ENCODE measurements around the gene ARL15.
"Not testable (repeated sequence)": the region's sequence is repeated elsewhere in the genome, so short reads cannot be mapped to it uniquely, and the experiment has no call there.

ARL15 gene

GRCh38 chr5:54084696-54085095 lies 225.7 kb downstream of the ARL15 start:
- no peak for DNase-seq

- DNase-seq = no peak
Observed at GRCh38 chr5:54083851-54084250, 226.5 kb downstream of the ARL15 start.

- no peak for DNase-seq
Observed at GRCh38 chr5:54083245-54083644, 227.1 kb downstream of the ARL15 start.

- DNase-seq = no peak
Observed at GRCh38 chr5:54081415-54081814, 229.0 kb downstream of the ARL15 start.

GRCh38 chr5:54080831-54081230 lies 229.5 kb downstream of the ARL15 start:
- no peak for DNase-seq

- DNase-seq = no peak
Observed at GRCh38 chr5:54073735-54074134, 236.6 kb downstream of the ARL15 start.

- DNase-seq = no peak
Observed at GRCh38 chr5:54073131-54073530, 237.2 kb downstream of the ARL15 start.

- DNase-seq = no peak
Observed at GRCh38 chr5:54066433-54066832, 243.9 kb downstream of the ARL15 start.

GRCh38 chr5:54063817-54064216 lies 246.6 kb downstream of the ARL15 start:
- no peak for DNase-seq

- no peak for DNase-seq
Observed at GRCh38 chr5:54062958-54063357, 247.4 kb downstream of the ARL15 start.

GRCh38 chr5:54060919-54061318 lies 249.5 kb downstream of the ARL15 start:
- DNase-seq = not testable (repeated sequence)

GRCh38 chr5:54049963-54050362 lies 260.4 kb downstream of the ARL15 start:
- DNase-seq = no peak

GRCh38 chr5:54049144-54049543 lies 261.2 kb downstream of the ARL15 start:
- no peak for DNase-seq

GRCh38 chr5:54045077-54045792 lies 265.1 kb downstream of the ARL15 start:
- no peak for DNase-seq

GRCh38 chr5:54044276-54044675 lies 266.1 kb downstream of the ARL15 start:
- not testable (repeated sequence) for DNase-seq

- DNase-seq = no peak
Observed at GRCh38 chr5:54040804-54041203, 269.6 kb downstream of the ARL15 start.

GRCh38 chr5:54040018-54040417 lies 270.4 kb downstream of the ARL15 start:
- DNase-seq = no peak

- DNase-seq = no peak
Observed at GRCh38 chr5:54037205-54037604, 273.2 kb downstream of the ARL15 start.

- no peak for DNase-seq
Observed at GRCh38 chr5:54030981-54031380, 279.4 kb downstream of the ARL15 start.

GRCh38 chr5:54024466-54024865 lies 285.9 kb downstream of the ARL15 start:
- DNase-seq = no peak

GRCh38 chr5:54022223-54022622 lies 288.1 kb downstream of the ARL15 start:
- no peak for DNase-seq

- no peak for DNase-seq
Observed at GRCh38 chr5:54021431-54022164, 288.8 kb downstream of the ARL15 start.

- no peak for DNase-seq
Observed at GRCh38 chr5:54018438-54018837, 291.9 kb downstream of the ARL15 start.

- no peak for DNase-seq
Observed at GRCh38 chr5:54017580-54017979, 292.8 kb downstream of the ARL15 start.
